SH-SY5Y (cell line): ENCODE data around the gene JAZF1.

Source experiments
- GATA2 ChIP-seq: IDR thresholded peaks from 2 replicates; pipeline ENCODE4 v1.6.1; 2011; ENCODE audit warnings: mild to moderate bottlenecking, low read depth, low read length
- GATA3 ChIP-seq: IDR thresholded peaks from 2 replicates; pipeline ENCODE4 v1.6.1; 2011; ENCODE audit warnings: low read depth, mild to moderate bottlenecking, low read length, moderate library complexity

- TF ChIP-seq GATA2 (no peak), GATA3 (no peak)
These were observed 135.0 kb downstream of the JAZF1 start for GRCh38 chr7:28045592-28045991.
